CD4-positive, alpha-beta T cell treated with Interleukin-21 for 1 hour (primary cell): ENCODE data around the gene HOXB1.

Source experiments
- DNase-seq: peaks from one replicate; pipeline ENCODE4 v3.0.0-alpha.2; 2020

The HOXB1 gene

GRCh38 chr17:48567209-48567608 is 36.4 kb upstream of the HOXB1 start:
- DNase-seq = no peak

GRCh38 chr17:48566717-48567116 is 35.9 kb upstream of the HOXB1 start:
- DNase-seq = no peak

- no peak for DNase-seq
Measured at GRCh38 chr17:48565925-48566710, 35.3 kb upstream of the HOXB1 start.

GRCh38 chr17:48565022-48565554 is 34.3 kb upstream of the HOXB1 start:
- DNase-seq = no peak

GRCh38 chr17:48564188-48565021 is 33.6 kb upstream of the HOXB1 start:
- DNase-seq = no peak

GRCh38 chr17:48563867-48564187 is 33.0 kb upstream of the HOXB1 start:
- no peak for DNase-seq

- DNase-seq = no peak
Measured at GRCh38 chr17:48563385-48563838, 32.6 kb upstream of the HOXB1 start.

- no peak for DNase-seq
Measured at GRCh38 chr17:48562934-48563333, 32.1 kb upstream of the HOXB1 start.

DNA sequence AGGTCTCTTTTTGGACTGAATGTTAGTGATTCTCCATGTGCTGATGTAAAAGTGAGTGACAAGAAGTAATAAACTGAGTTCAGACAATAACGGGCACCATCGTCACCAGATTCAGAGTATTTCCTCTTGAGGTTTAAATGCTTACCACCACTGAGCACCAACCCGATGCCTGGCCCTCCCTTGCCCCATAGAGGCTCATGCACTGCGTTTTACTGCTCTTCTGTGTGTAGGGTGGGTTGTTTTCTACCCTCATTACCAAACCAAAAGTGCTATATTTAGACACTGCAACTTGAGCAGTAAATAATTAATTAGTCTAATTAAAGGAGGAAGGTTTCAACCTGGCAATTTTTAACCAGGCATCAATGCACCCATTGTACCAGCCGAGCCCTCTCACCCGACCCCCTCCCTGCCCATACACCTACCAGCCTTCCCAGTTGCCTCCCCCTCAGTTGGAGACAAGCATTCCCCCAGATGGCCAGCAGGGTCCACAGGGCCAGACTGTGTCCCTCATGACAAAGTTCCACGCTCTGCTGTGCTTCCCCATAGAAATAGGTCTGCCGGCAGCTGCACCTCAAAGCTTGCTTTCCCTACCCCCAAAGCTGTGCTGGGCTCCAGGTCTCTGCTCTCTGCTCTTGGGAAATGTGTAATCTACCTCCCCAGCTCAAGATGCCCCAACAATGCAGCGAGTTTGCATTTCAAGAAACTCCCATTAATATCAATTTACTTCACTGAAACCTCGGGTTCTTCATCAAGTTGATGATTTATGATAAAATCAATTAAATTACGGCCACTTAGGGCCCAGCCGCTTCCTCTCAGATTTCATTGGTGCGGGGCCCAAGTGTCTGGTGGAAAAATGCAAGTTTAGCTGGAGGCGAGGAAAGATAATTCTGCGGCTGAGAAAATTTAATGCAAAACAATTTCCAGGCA is 31.3 kb upstream of the HOXB1 start:
- DNase-seq = no peak

GRCh38 chr17:48559840-48560817 is 29.3 kb upstream of the HOXB1 start:
- DNase-seq = no peak

DNA sequence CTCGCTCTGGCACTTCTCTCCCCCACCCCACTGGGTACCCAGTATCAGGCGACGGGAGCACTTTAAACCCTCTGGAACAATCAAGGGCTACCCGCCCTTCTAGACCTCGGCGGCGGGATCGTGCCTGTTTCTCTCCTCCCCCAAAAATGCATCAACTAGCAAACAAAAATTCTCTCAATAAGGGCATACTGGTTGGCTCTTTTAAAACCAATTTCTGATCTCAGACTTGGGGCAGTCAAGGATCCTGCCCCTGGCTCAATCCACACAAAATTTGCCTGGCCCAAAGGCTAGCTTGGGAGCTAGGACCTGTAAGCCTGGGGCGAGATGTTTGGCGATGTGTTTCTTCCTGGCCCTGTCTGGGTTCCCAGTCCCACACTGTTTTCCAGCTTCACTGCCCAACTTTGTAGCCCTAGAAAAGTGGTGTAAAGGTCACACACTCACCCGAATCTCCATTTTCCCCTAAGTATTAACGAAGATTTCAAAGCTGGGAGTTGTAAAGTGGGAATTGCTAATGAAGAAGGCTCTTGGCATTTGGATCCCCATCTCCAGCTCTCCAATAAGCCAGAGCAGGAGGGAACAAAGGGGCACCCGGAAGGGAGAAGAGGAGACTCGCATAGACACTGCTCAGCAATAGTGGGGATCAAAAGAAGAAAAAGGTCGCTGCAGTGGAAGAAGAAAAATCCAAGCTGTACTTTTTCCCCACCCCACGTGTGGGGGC is 28.5 kb upstream of the HOXB1 start:
- DNase-seq = no peak

DNA sequence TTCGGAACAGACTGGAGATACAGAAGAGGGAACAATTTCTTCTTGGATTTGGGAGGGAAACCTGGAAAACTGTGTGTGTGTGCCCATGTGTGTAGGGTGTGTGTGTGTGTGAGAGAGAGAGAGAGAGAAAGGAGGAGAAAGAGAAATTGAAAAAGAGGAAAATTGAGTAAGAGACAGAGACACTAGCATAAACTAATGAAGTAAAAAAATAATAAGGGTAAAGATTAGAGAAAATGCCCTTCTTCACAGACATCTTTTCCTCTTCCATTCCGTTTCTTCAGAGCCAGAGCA is 28.0 kb upstream of the HOXB1 start:
- no peak for DNase-seq

DNA sequence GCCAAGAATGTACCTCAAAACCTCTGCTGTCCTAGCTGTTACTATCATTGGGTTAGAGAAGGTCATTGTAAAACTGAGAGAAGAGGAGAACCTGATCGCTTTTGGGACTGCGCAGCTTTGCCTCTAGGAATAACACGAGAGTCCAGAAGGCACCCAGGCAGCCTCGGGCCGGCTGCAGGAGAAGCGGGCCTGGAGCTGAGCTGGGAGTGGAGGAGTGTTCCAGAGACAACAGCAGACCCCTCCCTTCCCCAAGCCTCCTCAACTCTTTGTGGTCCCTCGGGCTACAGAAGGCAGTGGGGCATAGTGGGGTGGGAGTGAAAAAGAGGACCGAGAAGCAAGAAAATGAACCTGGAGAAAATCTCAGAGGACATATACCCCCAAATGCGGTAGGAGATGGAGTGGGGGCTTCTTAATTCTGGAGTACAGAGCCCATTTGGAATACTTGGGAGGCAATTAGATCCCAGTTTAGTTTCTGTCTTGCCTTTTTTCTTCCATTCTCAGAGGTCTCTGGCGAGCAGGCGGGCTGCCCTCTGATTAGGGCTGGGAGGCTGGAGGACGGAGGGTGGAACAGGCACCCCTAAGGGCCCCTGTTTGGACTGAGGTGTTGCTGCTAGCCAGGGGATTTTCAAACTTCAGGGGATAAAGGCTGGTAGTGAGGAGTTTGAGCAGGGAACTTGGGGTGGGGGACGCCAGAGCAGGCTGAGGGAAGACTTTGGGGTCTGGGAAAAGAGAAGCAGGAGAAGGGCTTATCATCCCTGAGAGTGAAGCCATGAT is 27.4 kb upstream of the HOXB1 start:
- DNase-seq = no peak

- no peak for DNase-seq
Measured at GRCh38 chr17:48556576-48557401, 26.0 kb upstream of the HOXB1 start.

- DNase-seq = no peak
Measured at GRCh38 chr17:48556229-48556575, 25.4 kb upstream of the HOXB1 start.

- peak; percentile 24 for DNase-seq
Measured at GRCh38 chr17:48555258-48556228, 24.7 kb upstream of the HOXB1 start.

DNA sequence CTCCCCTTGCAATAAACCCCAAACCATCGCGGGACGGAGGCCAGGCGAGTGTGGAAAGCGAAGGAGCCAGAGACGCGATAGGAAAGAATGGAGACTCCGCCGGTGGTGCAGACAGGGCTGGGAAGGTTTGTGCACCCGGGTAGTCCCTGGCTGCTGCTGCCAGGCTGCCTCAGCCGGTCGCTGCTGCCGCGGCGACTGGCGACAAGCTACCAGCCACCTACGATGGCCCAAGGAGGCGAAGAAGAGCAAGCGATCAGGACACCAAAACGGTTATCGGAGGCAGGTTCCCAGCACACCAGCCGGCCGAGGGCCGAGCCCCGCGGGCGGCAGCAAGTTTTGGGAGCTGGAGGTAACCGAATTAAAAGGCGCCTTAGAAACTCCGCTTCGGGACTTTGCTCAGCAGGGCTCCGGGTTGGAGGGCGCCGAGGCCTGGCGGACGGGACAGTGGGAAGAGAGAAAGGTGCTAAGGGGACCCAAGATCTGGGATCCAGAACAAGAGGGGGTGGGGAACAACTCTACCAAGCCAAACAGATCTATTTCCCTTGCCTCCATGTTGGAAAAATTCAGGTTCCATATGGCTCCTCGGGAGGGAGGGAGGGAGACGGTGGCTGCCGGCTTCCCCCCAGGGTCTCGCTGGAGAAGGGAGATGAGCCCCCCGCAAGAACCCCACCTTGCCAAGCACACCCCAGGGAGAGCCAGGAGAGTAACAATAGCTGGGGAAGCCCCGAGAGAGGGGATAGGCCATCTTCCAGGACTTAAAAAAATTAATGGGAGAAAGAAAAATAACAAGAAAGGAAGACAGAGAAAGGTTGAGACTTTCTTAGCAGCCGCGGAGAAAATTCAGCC is 23.8 kb upstream of the HOXB1 start:
- no peak for DNase-seq
